Stimulated activated CD4-positive, alpha-beta T cell treated with anti-CD3 and anti-CD28 coated beads, Interleukin-15, amount 100 ng/mL, for 48 hours (primary cell): ENCODE results near the gene ATXN2L.
"Not testable (repeated sequence)": the region's sequence is repeated elsewhere in the genome, so short reads cannot be mapped to it uniquely, and the experiment has no call there.

Experiments
- DNase-seq, 2 donors: peaks; one replicate each; pipeline ENCODE4 v3.0.0-alpha.2; 2020; ENCODE audit warnings: low read depth in 2 of 2

Gene ATXN2L

DNA sequence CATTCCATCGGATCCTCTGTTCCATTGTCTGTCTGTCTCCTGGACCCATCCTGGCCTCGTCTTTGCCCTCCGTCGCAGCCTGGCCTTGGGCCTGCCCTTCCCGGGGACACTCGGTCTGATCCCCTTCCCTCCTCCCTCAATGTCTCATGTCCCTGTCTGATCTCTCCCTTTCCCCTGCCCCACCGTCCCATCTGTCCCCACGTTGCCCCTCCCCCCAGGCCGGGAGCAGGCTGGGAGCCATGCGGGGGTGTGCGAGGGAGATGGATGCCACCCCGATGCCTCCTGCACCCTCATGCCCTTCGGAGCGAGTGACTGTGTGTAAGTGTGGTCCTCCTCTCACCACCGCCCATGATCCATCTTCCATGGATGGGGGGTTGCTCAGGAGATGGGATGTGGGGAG is 50.2 kb downstream of the ATXN2L start:
- no peak for DNase-seq

DNA sequence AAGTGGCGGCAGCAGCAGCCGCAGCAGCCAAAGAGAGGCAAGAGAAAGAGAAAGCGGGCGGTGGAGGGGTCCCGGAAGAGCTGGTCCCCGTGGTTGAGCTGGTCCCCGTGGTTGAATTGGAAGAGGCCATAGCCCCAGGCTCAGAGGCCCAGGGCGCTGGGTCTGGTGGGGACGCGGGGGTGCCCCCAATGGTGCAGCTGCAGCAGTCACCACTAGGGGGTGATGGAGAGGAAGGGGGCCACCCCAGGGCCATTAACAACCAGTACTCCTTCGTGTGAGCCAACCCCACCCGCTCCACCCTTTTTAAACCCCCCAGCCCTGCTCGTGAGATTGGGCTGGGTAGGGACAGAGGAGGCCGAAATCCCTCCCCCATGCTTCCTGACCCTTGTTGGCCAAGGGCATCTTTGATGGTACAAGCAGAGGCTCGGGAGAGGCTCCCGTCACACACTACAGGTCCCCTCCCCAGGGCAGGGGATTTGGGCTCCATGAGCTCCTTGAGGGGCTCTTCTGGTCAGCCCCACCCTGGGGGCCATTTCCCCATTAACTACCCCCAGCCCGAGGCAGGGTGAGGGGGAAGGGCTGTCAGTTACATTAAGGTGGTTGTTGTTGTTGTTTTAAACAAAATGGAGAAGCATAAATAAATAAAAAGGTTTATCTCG is 50.9 kb downstream of the ATXN2L start:
- DNase-seq = peak; percentile 14 to 45

DNA sequence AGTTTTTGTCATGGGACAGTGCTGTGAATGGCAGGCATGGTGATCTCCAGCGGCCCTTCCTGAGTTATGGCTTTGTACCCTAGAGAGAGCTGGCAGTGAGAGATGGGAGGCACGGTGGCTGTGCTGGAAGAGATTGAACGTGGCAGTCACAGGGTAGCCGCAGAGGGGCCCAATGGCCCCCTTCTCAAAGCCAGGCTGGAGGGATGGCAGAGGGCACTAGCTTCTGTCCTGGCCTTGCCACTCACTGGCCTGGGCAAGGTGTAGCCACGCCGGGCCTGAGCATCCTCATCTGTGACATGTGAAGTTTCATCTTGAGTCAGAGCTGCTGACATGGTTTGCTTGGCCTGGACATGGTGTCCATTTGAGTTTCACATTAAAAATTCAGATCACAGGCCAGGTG is 51.6 kb downstream of the ATXN2L start:
- DNase-seq = no peak

DNA sequence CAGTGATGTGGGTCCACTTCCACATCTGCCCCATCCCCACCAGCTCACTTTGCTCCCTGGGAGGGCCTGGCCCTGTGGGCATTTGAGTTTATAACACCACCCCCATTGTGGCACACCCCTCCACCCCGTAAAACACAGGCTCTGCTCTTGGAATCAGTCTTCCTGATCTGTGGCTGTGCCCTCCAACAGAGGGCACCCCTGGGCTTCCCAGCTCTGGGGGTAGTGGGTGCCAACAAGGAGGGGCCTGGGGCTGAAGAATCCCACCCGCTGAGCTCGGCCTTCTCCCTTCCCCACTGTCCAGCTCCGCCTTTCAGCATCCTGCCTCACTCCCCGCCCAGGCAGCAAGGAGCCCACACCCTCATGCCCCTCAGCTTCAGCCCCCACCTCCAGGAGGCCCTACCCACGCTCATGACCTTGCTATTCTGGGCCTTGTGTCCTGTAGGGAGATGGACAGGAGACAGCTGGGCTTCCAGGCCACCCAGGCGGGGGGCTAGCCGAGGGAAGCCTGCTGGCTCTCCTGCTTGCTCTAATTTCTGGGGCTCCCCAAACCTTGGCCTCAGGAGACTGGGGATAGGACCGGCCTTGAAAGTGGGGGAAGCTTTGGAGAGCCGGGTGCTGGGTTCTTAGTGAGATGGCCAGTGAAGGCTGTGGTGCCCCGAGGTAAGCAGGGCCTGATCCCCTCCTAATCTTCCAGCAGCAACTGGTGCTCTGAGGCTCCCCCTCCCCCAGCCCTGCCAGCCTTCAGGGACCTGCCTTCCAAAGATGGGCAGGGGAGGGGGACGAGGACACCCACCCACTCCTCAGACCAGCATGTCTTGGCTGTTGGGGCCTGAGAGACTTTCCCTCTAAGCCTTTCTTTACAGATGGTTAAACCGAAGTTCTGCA is 52.6 kb downstream of the ATXN2L start:
- DNase-seq = no peak

DNA sequence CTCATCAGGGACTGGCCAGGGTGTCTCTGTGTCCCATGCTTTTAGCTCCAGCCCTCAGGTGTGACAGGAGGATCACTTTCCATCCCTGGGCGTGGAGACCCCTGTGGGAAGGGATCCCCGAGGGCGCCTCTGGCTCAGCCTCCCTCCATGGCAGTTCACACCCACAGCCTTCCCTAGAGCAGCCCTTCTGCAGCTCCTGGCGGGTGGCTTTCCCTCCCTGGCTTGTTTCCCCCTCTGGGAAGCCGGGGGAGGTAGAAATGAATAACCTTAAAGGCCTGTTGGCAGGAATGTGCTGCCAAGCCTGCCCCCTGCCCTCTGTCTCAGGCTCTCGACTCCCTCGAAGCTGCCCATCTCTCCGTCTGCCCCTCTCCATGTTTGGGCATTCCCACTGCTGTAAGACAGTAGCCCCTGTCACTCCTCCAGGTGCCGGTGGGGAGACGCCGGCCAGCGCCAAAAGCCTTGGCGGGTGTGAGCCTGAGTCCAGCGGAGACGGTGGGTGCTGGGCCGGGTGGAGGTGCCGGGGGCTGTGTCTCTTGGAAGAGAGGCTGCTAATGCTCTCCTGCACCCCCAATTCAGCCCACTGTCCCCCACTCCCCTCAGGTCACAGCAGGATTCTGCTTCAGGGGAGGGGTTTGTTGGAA is 53.3 kb downstream of the ATXN2L start:
- DNase-seq = no peak

DNA sequence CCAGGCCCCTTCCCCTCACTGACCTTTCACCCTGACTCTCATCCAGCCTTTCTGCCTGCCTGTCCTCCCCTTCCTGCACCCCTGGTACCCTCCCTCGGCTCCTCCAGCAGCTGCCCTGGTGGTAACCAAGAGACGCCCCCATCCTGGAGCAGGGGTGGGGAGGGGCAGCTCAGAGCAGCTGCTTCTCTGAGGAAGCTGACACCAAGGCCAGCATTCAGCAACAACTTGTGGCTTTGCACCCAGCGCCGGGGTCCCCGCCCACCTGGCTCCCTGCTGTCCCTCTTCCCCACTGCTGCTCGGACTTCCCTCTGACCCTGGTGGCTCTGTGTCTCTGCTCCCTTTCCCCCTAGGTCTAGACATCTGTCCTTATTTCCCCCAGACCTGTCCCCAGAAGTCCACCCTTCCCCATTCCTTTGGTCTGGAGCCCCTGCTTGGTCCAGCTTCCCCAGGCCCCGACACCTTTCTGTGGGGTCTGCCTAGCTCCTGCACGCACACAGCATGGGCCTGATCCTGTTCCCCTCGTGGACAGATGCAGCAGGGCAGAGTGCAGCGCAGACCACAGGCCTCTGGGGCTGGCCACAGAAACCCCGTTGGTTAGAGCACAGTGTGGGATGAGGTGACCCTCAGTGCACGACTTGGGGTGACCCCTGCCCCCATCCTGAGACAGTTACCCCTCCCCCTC is 54.3 kb downstream of the ATXN2L start:
- DNase-seq = no peak

DNA sequence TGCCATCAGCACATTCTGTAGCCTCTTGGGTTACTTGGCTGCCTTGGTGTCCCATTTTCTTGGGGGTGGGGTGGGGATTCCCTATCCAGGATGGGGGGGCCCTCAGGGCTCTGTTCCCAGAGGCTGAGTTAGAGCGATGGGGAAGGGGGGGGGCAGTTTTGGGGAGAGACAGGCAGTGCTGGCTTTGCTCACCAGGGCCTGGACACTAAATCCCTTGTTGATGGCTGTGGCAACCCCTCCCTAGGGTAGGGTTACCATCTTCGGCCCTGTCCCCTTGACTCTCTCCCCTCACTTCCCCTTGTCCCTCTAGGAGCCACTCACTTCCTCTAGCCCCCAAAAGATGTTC is 54.8 kb downstream of the ATXN2L start:
- no peak for DNase-seq

DNA sequence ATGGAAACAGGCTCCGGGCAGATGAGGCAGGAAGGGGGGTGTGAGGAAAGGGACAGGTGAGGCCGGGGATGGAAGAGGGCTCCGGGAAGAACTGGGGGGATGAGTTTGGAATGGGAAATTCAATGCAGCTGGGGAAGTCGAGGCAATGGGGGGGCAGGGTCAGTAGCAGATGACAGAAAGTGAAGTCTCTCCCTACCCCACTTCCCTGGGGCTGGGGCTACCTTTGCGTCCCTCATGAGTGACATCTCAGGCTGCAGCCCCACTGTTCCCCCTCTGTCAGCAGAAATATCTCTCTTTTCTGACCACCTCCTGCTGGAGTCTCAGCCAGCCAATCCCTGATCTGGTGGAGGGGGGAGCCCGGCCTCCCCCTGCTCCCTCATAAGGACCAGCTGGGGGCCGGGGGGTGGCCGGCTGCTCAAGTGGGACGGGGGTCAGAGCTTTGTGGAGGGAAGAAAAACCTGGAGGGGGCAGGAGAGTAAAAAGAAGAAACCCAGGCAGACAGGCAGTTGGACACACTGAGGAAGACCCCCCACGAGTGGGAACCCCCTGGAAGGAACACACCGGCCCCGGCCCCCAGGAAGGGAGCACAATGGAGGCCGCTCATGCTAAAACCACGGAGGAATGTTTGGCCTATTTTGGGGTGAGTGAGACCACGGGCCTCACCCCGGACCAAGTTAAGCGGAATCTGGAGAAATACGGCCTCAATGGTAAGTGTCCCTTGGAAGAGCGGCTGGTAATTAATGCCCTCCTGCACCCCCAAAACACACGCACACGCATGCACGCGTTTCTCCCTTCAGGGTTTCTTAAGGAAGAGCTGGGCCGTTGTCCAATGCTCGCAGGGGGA is 55.5 kb downstream of the ATXN2L start, which contains the start of gene ATP2A1:
TSS of gene ATP2A1 (plus strand) at position 406 of the 844 bp plus-strand sequence. CDS start at position 590, 184 bp downstream.
- no peak for DNase-seq

DNA sequence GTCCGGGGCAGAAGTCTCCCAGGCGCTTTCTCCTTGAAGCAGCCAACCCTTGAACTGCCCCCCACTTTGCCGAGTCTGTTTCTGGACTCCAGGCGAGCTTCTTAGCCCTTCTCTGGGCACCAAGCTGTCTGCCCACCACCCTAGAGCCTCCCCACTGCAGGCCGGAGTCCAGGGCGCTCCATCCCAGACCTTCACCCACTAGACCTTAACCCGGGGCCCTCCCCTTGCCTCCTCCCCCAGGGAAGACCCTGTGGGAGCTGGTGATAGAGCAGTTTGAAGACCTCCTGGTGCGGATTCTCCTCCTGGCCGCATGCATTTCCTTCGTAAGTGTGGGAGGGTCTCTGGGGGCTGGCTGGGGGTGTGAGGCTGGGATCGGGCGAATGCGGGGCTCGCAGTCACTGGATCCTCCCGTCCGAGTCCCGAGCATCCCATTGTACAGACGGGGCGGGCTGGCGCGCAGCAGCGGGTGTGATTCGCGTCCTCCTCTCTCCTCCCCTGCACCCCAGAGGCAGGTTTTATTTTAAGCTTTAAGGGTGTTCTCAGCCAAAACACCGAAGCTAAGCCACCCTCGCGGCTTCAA is 56.6 kb downstream of the ATXN2L start:
- no peak for DNase-seq

DNA sequence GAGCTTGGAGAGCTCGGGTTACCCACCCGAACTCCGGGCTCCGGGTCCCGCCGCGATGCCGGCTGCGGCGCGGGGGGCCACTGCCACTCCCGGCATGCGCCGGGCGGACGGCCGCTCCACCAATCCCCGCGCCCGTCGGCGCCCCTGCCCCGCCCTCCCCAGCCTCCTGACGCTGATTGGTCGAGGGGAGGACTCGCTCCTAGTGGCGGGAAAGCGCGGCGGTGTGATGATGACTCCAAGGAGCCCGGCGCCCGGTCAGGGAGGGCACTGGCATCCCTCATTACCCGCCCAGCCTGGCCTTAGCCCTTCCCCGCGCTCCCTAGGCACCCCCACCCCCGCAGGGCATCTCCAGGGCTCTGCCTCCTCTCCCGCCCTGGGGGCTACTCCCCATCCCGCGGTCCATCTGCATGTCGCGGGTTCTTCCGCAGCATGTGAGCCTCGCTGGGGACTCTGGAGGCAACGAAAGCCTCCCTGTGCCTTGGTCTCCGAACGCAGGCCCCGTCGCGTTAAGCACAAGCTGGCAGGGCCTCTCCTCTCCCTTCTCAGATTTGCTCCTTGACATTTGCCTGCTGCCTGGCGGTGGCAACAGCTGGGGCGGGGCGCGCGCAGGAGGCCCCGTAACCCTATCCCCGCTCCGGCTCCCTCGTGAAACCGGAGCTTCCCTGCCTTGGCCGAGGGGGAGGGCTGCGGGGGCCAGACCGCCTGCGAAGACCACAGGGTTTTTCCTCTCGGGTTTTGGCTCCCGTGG is 57.2 kb downstream of the ATXN2L start:
- DNase-seq = peak; percentile 86 to 94

DNA sequence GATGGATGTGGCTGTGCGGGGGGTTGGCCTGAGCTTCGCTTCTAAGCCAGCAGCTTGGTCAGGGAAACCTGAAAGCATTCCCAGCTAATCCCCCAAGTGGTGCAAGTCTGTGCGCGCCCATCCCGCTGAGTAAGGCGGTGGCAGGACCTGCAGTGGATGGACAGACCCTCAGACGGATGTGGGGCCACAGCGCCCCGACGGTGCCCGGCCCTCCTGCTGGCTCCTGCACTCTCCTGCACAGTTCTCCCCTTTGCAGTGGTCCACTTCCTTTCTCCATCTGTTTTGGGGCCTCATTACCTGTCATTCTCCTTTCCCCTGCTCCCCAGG is 57.8 kb downstream of the ATXN2L start:
- no peak for DNase-seq

DNA sequence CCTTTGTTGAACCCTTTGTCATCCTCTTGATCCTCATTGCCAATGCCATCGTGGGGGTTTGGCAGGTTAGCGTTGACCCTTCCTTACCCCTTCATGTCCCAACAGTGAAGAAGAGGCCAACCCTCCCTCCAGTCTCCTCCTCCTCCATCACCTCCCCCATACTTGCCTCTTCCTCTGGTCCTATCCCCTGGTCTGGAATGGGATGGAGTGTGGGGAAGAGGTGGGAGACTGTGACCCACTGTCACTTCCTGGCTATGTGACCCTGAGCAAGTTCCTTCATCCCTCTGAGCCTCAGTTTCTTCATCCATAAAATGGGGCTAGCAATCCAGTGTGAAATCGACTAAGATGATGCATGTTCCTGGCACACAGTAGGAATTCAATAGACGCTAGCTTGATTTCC is 58.2 kb downstream of the ATXN2L start:
- DNase-seq = no peak

DNA sequence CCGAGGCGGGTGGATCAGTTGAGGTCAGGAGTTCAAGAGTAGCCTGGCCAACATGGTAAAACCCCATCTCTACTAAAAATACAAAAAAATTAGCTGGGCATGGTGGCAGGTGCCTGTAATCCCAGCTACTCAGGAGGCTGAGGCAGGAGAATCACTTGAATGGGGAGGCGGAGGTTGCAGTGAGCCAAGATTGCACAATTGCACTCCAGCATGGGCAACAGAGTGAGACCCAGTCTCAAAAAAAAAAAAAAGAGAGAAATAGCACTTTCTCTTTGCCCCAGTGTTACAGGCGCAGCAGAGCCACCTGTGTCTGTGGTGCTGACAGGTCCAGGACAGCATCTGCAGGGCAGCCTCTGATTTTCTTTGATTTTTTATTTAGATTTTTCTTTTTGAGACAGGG is 58.8 kb downstream of the ATXN2L start:
- not testable (repeated sequence) for DNase-seq

DNA sequence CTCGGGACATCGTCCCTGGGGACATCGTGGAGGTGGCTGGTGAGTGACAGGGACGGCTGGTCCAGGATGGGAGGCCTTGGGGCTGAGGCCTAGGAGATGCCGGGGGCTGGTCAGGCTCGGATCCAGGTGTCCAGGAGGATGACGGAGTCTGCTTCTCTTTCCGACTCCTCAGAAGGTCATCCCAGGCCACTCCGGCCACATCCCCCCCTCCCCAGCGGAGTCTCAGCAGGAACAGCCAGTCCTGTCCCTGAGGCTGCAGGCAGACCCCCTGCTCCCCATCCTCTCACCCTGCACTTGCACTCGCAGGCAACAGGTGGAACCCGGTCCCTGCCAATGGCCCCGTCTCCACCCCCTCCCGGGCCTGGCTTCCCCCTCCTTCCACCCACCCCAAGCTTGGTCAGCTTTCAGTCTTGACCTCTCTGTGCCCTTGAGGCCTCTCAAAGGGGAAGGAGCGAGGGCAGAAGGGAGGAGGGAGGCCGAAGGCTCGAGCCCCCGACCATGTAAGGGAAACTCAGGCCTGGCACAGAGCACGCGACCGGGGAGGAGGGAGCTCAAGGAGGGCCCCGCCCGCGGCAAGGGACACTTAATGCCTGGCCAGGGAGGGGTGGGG is 59.9 kb downstream of the ATXN2L start:
- no peak for DNase-seq

DNA sequence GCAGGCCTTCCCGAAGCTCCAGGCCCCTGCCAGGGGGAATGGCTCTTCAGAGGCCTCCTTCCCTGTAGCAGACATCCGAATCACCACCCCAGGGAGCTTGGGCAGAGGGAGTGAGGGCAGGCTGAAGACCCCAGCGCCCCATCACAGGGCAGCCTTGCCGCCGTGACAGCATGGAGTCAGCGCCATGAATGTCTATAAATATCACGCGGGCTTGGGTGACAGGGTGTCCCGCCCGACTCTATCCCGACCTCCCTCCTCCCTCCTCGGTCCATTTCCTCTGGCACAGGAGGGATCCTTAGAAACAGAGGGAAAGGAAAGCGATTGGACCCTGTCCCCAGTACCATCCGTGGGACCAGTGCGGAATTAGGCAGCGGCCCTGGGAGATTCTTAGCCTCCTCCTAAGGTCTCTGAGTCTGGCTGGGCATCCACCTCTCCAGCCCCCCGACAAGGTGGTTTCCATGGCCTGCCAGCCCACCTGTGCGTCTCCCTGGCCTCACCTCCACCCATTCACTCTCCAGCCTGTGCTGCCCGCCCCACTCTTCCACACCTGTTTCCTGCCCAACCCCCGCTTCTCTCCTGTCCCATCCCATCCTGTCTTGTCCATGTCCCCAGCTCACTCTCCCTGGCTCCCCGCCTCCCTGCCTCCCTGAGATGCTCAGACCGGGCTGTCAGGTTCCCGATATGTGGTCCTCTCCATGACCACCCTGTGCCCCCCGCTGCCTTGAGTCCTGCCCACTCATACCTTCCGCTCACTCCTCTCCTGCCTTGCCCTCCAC is 60.6 kb downstream of the ATXN2L start:
- DNase-seq = no peak

DNA sequence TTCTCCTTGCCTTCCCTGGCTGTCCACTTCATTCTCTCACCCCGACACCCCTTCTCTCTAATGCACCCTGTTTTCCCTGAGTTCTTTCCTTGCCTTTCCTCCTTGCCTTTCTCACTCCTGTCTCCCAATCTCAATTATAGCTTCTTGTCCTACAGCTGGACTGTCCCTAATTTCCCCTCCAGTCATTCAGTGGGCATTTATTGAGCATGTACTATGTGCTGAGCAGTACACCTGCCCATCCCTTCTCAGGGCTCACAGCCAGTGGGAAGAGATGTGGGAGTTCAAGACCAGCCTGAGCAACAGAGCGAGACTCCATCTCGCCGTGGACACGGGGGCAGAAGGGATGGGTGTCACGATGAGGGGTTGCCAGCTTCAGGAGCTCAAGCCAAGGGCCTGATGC is 61.2 kb downstream of the ATXN2L start:
- no peak for DNase-seq
